CD4-positive, alpha-beta T cell treated with Interleukin-17A for 1 hour (primary cell): Measurements from ENCODE around the gene MUSTN1.

Source experiments
- DNase-seq: peaks from one replicate; pipeline ENCODE4 v3.0.0-alpha.2; 2020

Gene MUSTN1

DNA sequence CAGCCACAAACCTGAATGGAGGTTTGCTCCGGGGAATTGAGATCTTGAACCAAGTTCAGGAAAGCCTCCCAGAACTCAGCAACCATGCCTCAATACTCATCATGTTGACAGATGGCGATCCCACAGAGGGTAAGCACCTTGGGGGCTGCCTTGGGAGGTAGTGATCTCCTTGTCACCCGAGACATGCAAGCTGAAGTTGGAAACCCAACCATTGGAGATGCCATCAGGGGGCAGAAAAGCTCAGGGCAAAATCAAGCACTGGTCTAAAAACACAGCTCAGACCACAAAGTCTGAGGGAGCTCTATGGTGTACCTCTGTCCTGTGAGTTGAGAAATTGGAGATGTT, 51.6 kb downstream of the MUSTN1 start:
- no peak for DNase-seq
